ENCODE data around the gene FBXL17.
"Not testable (repeated sequence)": the region's sequence is repeated elsewhere in the genome, so short reads cannot be mapped to it uniquely, and the experiment has no call there.

DNA sequence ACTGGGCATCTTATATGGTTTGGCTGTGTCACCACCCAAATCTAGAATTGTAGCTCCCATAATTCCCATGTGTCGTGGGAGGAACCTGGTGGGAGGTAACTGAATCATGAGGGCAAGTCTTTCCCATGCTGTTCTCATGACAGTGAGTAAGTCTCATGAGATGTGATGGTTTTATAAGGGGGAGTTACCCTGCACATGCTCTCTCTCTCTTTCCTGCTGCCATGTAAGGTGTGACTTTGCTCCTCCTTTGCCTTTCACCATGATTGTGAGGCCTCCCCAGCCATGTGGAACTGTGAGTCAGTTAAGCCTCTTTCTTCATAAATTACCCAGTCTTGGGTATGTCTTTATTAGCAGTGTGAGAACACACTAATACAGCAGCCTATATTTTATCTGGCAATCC lies 229.0 kb downstream of the FBXL17 start:
- TF ChIP-seq, protein P1, sequence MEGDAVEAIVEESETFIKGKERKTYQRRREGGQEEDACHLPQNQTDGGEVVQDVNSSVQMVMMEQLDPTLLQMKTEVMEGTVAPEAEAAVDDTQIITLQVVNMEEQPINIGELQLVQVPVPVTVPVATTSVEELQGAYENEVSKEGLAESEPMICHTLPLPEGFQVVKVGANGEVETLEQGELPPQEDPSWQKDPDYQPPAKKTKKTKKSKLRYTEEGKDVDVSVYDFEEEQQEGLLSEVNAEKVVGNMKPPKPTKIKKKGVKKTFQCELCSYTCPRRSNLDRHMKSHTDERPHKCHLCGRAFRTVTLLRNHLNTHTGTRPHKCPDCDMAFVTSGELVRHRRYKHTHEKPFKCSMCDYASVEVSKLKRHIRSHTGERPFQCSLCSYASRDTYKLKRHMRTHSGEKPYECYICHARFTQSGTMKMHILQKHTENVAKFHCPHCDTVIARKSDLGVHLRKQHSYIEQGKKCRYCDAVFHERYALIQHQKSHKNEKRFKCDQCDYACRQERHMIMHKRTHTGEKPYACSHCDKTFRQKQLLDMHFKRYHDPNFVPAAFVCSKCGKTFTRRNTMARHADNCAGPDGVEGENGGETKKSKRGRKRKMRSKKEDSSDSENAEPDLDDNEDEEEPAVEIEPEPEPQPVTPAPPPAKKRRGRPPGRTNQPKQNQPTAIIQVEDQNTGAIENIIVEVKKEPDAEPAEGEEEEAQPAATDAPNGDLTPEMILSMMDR (IDR thresholded peaks at IDR 0.05), result not testable (repeated sequence)
- not testable (repeated sequence) for TF ChIP-seq EZH2 (IDR thresholded peaks at IDR 0.05; ENCODE audit: borderline replicate concordance, insufficient read depth, low read depth, low read length, poor library complexity, severe bottlenecking)
